HepG2 (cell line): ENCODE measurements around the gene SLC38A1. TPM values are rescaled to one million over a fixed set of nuclear protein-coding genes. Genes with fewer than 3 reads are reported as not detected.

ENCODE experiments used
- BRD4 ChIP-seq: sonication (generic); formaldehyde crosslinking; IDR thresholded peaks from 2 replicates; pipeline ENCODE4 v1.4.0; 2020; ENCODE audit warnings: missing genetic modification reagents
- JDP2 ChIP-seq: sonication (generic); formaldehyde crosslinking; IDR thresholded peaks from 2 replicates; pipeline ENCODE4 v1.8.1; 2022; ENCODE audit warnings: missing genetic modification reagents, borderline replicate concordance
- NR2F6 ChIP-seq, 2 experiments: IDR thresholded peaks; 2 replicates each; pipeline ENCODE4 v1.6.1; 2016; ENCODE audit warnings: antibody characterized with exemption in 1 of 2, mild to moderate bottlenecking in 1 of 2
- RERE ChIP-seq: IDR thresholded peaks from 2 replicates; pipeline ENCODE4 v1.6.1; 2016; ENCODE audit warnings: low read depth, missing genetic modification reagents, missing compliant biosample characterization
- SMC3 ChIP-seq: IDR thresholded peaks from 2 replicates; pipeline ENCODE4 v1.6.1; 2011; ENCODE audit warnings: low read length, improper control_type of control experiment
- ZNF383 ChIP-seq: sonication (generic); formaldehyde crosslinking; IDR thresholded peaks from 2 replicates; pipeline ENCODE4 v1.4.0; 2020; ENCODE audit warnings: missing genetic modification reagents, mild to moderate bottlenecking, borderline replicate concordance
- ZNF512B ChIP-seq: sonication (generic); formaldehyde crosslinking; IDR thresholded peaks from 2 replicates; pipeline ENCODE4 v1.5.1; 2020; ENCODE audit warnings: missing genetic modification reagents, mild to moderate bottlenecking, borderline replicate concordance
- ZNF615 ChIP-seq: sonication (generic); formaldehyde crosslinking; IDR thresholded peaks from 2 replicates; pipeline ENCODE4 v1.5.0; 2020; ENCODE audit warnings: mild to moderate bottlenecking, missing genetic modification reagents, borderline replicate concordance
- ZNF646 ChIP-seq: sonication (generic); formaldehyde crosslinking; IDR thresholded peaks from 2 replicates; pipeline ENCODE4 v1.9.0; 2021; ENCODE audit warnings: mild to moderate bottlenecking, missing genetic modification reagents
- ZNF766 ChIP-seq: sonication (generic); formaldehyde crosslinking; IDR thresholded peaks from 2 replicates; pipeline ENCODE4 v1.5.0; 2020; ENCODE audit warnings: missing genetic modification reagents, borderline replicate concordance
- ZNF780A ChIP-seq: sonication (generic); formaldehyde crosslinking; IDR thresholded peaks from 2 replicates; pipeline ENCODE4 v1.8.0; 2022; ENCODE audit warnings: mild to moderate bottlenecking, missing genetic modification reagents, moderate library complexity
- polyA plus RNA-seq, 8 experiments: library from polyadenylated mRNA; depleted of rRNA in 3 of 8; stranded (reverse) in 7 of 8; unstranded in 1 of 8; fragments of >200 nt; fragmentation: Illumina TruSeq in 4 of 8; extraction: Trizol in 4 of 8; gene quantifications; 2 replicates each; pipeline versions ENCODE4 v1.2.1 to v1.2.3, GENCODE V29; 2011 to 2016; ENCODE audit warnings: low read depth in 4 of 8, missing spikeins in 1 of 8, mixed read lengths in 1 of 8; ENCODE audit not compliant: insufficient read depth in 1 of 8
- total RNA-seq, 5 experiments: library from RNA; depleted of rRNA; stranded (reverse); fragments of >200 nt; fragmentation: Illumina TruSeq; extraction: Trizol; gene quantifications; 2 replicates each; pipeline ENCODE4 v1.2.3, GENCODE V29; 2016; ENCODE audit warnings: low read depth in 1 of 5

The SLC38A1 gene
- total and polyA plus RNA-seq, 2 of the 13 experiments (the other 11 are each of a cell fraction or from before 2014, with no cell fraction given) = 47.0 to 50.6 TPM

GRCh38 chr12:46268583-46269428 is at the start of gene SLC38A1 (continued):
- no peak; the same call in none of the 2 replicates for TF ChIP-seq ZNF780A (CRISPR knock-in tag)
- TF ChIP-seq ZNF512B = peak; percentile 74; the same call in 1 of the 2 replicates
- no peak for TF ChIP-seq JDP2 (CRISPR knock-in tag)
- TF ChIP-seq NR2F6 (IDR thresholded peaks at IDR 0.05) = no peak; the same call in 1 of the 2 replicates
- TF ChIP-seq NR2F6 (CRISPR knock-in tag; IDR thresholded peaks at IDR 0.05) = 0 out of 2 replicates have a peak, but pooled peaks have one; percentile 56
- no peak for TF ChIP-seq ZNF383
- 0 out of 2 replicates have a peak, but pooled peaks have one; percentile 56 for TF ChIP-seq ZNF646 (CRISPR knock-in tag)
- no peak for TF ChIP-seq SMC3
- peak; percentile 85 for TF ChIP-seq BRD4 (CRISPR knock-in tag)
- TF ChIP-seq ZNF615 (CRISPR knock-in tag) = peak; percentile 90
- TF ChIP-seq ZNF766 = peak; percentile 93; the same call in 1 of the 2 replicates
- TF ChIP-seq RERE (CRISPR knock-in tag) = peak; percentile 36; the same call in 1 of the 2 replicates
